ENCODE measurements around the gene UGT1A6.
"Not testable (repeated sequence)": the region's sequence is repeated elsewhere in the genome, so short reads cannot be mapped to it uniquely, and the experiment has no call there.

UGT1A6 gene

GRCh38 chr2:233686928-233687327, 5.8 kb upstream of the UGT1A6 start:
- no peak for DNase-seq (ENCODE audit: low read depth in 2 of 2)

GRCh38 chr2:233688341-233688740, 4.3 kb upstream of the UGT1A6 start:
- DNase-seq (ENCODE audit: low read depth in 2 of 2), result no peak

GRCh38 chr2:233689031-233689430, 3.7 kb upstream of the UGT1A6 start:
- DNase-seq (ENCODE audit: low read depth in 2 of 2), result no peak

- no peak for DNase-seq (ENCODE audit: low read depth in 2 of 2)
These were observed 3.2 kb upstream of the UGT1A6 start for GRCh38 chr2:233689501-233689900.

- no peak for DNase-seq (ENCODE audit: low read depth in 2 of 2)
These were observed 2.2 kb upstream of the UGT1A6 start for GRCh38 chr2:233690444-233690843.

GRCh38 chr2:233691443-233692433, 952 bp upstream of the UGT1A6 start:
- no peak for DNase-seq (ENCODE audit: low read depth in 2 of 2)

- no peak for DNase-seq (ENCODE audit: low read depth in 2 of 2)
These were observed 1.3 kb downstream of the UGT1A6 start for GRCh38 chr2:233693963-233694362.

- DNase-seq (ENCODE audit: low read depth in 2 of 2), result no peak
These were observed 6.0 kb downstream of the UGT1A6 start for GRCh38 chr2:233698740-233699139.

GRCh38 chr2:233699424-233700027, 6.8 kb downstream of the UGT1A6 start:
- no peak for DNase-seq (ENCODE audit: low read depth in 2 of 2)

- no peak for DNase-seq (ENCODE audit: low read depth in 2 of 2)
These were observed 7.4 kb downstream of the UGT1A6 start for GRCh38 chr2:233700028-233700635.

GRCh38 chr2:233700842-233701241, 8.2 kb downstream of the UGT1A6 start:
- not testable (repeated sequence) for DNase-seq (ENCODE audit: low read depth in 2 of 2)

GRCh38 chr2:233702238-233702637, 9.5 kb downstream of the UGT1A6 start:
- no peak for DNase-seq (ENCODE audit: low read depth in 2 of 2)

- DNase-seq (ENCODE audit: low read depth in 2 of 2), result no peak
These were observed 13.3 kb downstream of the UGT1A6 start for GRCh38 chr2:233705911-233706506.

- no peak for DNase-seq (ENCODE audit: low read depth in 2 of 2)
These were observed 14.0 kb downstream of the UGT1A6 start for GRCh38 chr2:233706720-233707119.

GRCh38 chr2:233707940-233708644, 15.4 kb downstream of the UGT1A6 start:
- DNase-seq (ENCODE audit: low read depth in 2 of 2), result no peak

- DNase-seq (ENCODE audit: low read depth in 2 of 2), result no peak
These were observed 16.3 kb downstream of the UGT1A6 start for GRCh38 chr2:233708942-233709341.

GRCh38 chr2:233711312-233712008, 18.8 kb downstream of the UGT1A6 start:
- peak; percentile 15 to 36 for DNase-seq (ENCODE audit: low read depth in 2 of 2)

GRCh38 chr2:233712611-233713261, 20.0 kb downstream of the UGT1A6 start, which contains the start of gene UGT1A5:
Gene UGT1A5, plus strand, starts transcription at chr2:233712907. Its CDS starts 85 bp downstream, at chr2:233712992.
- DNase-seq (ENCODE audit: low read depth in 2 of 2), result no peak

- no peak for DNase-seq (ENCODE audit: low read depth in 2 of 2)
These were observed 20.5 kb downstream of the UGT1A6 start for GRCh38 chr2:233713262-233713615.

- no peak for DNase-seq (ENCODE audit: low read depth in 2 of 2)
These were observed 21.4 kb downstream of the UGT1A6 start for GRCh38 chr2:233714121-233714520.
